GM23338 (cell line): ENCODE data around the gene MTCH2. TPM values are rescaled to one million over a fixed set of nuclear protein-coding genes. Genes with fewer than 3 reads are reported as not detected.

ENCODE experiments used
- ATAC-seq: fragments of 200-7000 bp; cut with Tn5 transposase; 3 replicates; pipeline ENCODE4 v1.9.1; 2020
- DNase-seq: peaks from one replicate; pipeline ENCODE4 v3.0.0-alpha.2; 2015; ENCODE audit warnings: low spot score
- H2AFZ ChIP-seq: fragments of 200-600 bp; sonication (generic); 2 replicates; pipeline ENCODE4 v1.8.0; 2016; ENCODE audit warnings: antibody characterized with exemption, mild to moderate bottlenecking, moderate library complexity
- H3F3A ChIP-seq: fragments of 200-600 bp; sonication (generic); replicated peaks from 2 replicates; pipeline ENCODE4 v1.8.0; 2017; ENCODE audit warnings: antibody characterized with exemption, mixed run types, low read depth
- H3K27ac ChIP-seq: fragments of 200-600 bp; sonication (generic); 2 replicates; pipeline ENCODE4 v1.6.1; 2016; ENCODE audit warnings: low read depth
- H3K27me3 ChIP-seq: fragments of 200-600 bp; sonication (generic); 2 replicates; pipeline ENCODE4 v1.8.0; 2016; ENCODE audit warnings: mild to moderate bottlenecking, mixed run types, moderate library complexity; ENCODE audit not compliant: insufficient read depth
- H3K36me3 ChIP-seq: fragments of 200-600 bp; sonication (generic); 2 replicates; pipeline ENCODE4 v1.8.0; 2016; ENCODE audit warnings: mild to moderate bottlenecking; ENCODE audit not compliant: insufficient read depth
- H3K4me1 ChIP-seq: fragments of 200-600 bp; sonication (generic); 2 replicates; pipeline ENCODE4 v1.8.0; 2016; ENCODE audit warnings: mild to moderate bottlenecking, moderate library complexity; ENCODE audit not compliant: insufficient read depth
- H3K4me2 ChIP-seq: fragments of 200-600 bp; sonication (generic); 2 replicates; pipeline ENCODE4 v1.7.1; 2017; ENCODE audit warnings: mixed run types
- H3K4me3 ChIP-seq: fragments of 200-600 bp; sonication (generic); 2 replicates; pipeline ENCODE4 v1.6.1; 2016; ENCODE audit warnings: mixed run types
- H3K79me2 ChIP-seq: fragments of 200-600 bp; sonication (generic); replicated peaks from 2 replicates; pipeline ENCODE4 v1.8.0; 2017; ENCODE audit warnings: mild to moderate bottlenecking; ENCODE audit not compliant: insufficient read depth
- H3K9me2 ChIP-seq: fragments of 200-600 bp; sonication (generic); 2 replicates; pipeline ENCODE4 v1.8.0; 2017; ENCODE audit not compliant: insufficient read depth
- H4K20me1 ChIP-seq: fragments of 200-600 bp; sonication (generic); replicated peaks from 2 replicates; pipeline ENCODE4 v1.8.0; 2017; ENCODE audit warnings: mild to moderate bottlenecking; ENCODE audit not compliant: insufficient read depth
- H3K27ac Mint-ChIP-seq: 2 replicates; pipeline ENCODE4 v1.8.0; 2020; ENCODE audit warnings: inconsistent platforms, mild to moderate bottlenecking, moderate library complexity, mixed read lengths
- H3K27me3 Mint-ChIP-seq: 3 replicates; pipeline ENCODE4 v1.8.0; 2022; ENCODE audit warnings: low read depth, mild to moderate bottlenecking, moderate library complexity, mixed read lengths, inconsistent platforms; ENCODE audit not compliant: insufficient read depth, poor library complexity
- H3K36me3 Mint-ChIP-seq: 3 replicates; pipeline ENCODE4 v1.8.0; 2021; ENCODE audit warnings: low read depth, mild to moderate bottlenecking, inconsistent platforms, moderate library complexity, mixed read lengths
- H3K4me1 Mint-ChIP-seq: 3 replicates; pipeline ENCODE4 v1.8.0; 2020; ENCODE audit warnings: mild to moderate bottlenecking, inconsistent platforms, mixed read lengths
- H3K4me3 Mint-ChIP-seq: 3 replicates; pipeline ENCODE4 v1.8.0; 2021; ENCODE audit warnings: moderate library complexity, mild to moderate bottlenecking, inconsistent platforms, mixed read lengths
- H3K9me3 Mint-ChIP-seq: 3 replicates; pipeline ENCODE4 v1.8.0; 2020; ENCODE audit warnings: moderate library complexity, mild to moderate bottlenecking, inconsistent platforms, mixed read lengths
- ETS1 ChIP-seq: IDR thresholded peaks from 2 replicates; pipeline ENCODE4 v1.6.1; 2016; ENCODE audit warnings: antibody characterized with exemption
- EZH2 ChIP-seq: fragments of 200-600 bp; sonication (generic); IDR thresholded peaks from one replicate; pipeline ENCODE4 v1.8.0; 2017; ENCODE audit warnings: antibody characterized with exemption, mild to moderate bottlenecking, low read depth; ENCODE audit not compliant: unreplicated experiment
- NANOG ChIP-seq: IDR thresholded peaks from 2 replicates; pipeline ENCODE4 v1.6.1; 2016; ENCODE audit warnings: antibody characterized with exemption, borderline replicate concordance
- POLR2AphosphoS5 ChIP-seq: IDR thresholded peaks from 2 replicates; pipeline ENCODE4 v1.6.1; 2016; ENCODE audit warnings: antibody characterized with exemption, low read depth
- STAT1 ChIP-seq: IDR thresholded peaks from one replicate; pipeline ENCODE4 v1.6.1; 2016; ENCODE audit warnings: antibody characterized with exemption; ENCODE audit not compliant: unreplicated experiment
- ZNF114 ChIP-seq: fragments of 250-450 bp; sonication (Bioruptor Pico); IDR thresholded peaks from 2 replicates; pipeline ENCODE4 v1.5.0; 2020; ENCODE audit warnings: mild to moderate bottlenecking, moderate library complexity
- ZNF462 ChIP-seq: fragments of 250-450 bp; sonication (Bioruptor Pico); IDR thresholded peaks from 2 replicates; pipeline ENCODE4 v1.5.0; 2020; ENCODE audit warnings: mild to moderate bottlenecking, moderate library complexity
- polyA plus RNA-seq: library from polyadenylated mRNA; unstranded; fragments of >200 nt; fragmentation: Nextera tagmentation; extraction: Ambion mirVana; gene quantifications from 2 replicates; pipeline ENCODE4 v1.2.1, GENCODE V29; 2016
- total RNA-seq: library from RNA; depleted of rRNA; stranded (reverse); fragments of >200 nt; shearing (Covaris generic); gene quantifications from 2 replicates; pipeline ENCODE4 v1.2.3, GENCODE V29; 2014

Gene MTCH2
- total and polyA plus RNA-seq, 2 experiments from 2014 or later: 90.9 to 155 TPM

GRCh38 chr11:47599902-47600301 lies 42.5 kb downstream of the MTCH2 start (continued):
- no peak for TF ChIP-seq ZNF462
- TF ChIP-seq NANOG: no peak
- no peak for TF ChIP-seq ETS1

- peaks cover 27% of the 10 kb centered on the region for H3K4me1 Mint-ChIP-seq
- ATAC-seq: no peak
- Histone ChIP-seq H3F3A (no peaks in the 10 kb centered on the region), H3K36me3 (no peaks in the 10 kb centered on the region), H2AFZ (no peak overlapping the region), H3K79me2 (no peaks in the 10 kb centered on the region), H3K4me3 (no peak overlapping the region), H3K4me1 (peaks cover 23% of the 10 kb centered on the region), H4K20me1 (0 out of 2 replicates have a peak, but pooled peaks cover 5% of the 10 kb centered on the region), H3K9me2 (0 out of 2 replicates have a peak, but pooled peaks cover 2% of the 10 kb centered on the region), H3K4me2 (no peak overlapping the region), H3K27ac (no peak overlapping the region), H3K27me3 (peaks cover 52% of the 10 kb centered on the region)
- peaks cover 40% of the 10 kb centered on the region for H3K27me3 Mint-ChIP-seq
- no peak for DNase-seq
- no peak overlapping the region for H3K4me3 Mint-ChIP-seq
- H3K36me3 Mint-ChIP-seq: no peaks in the 10 kb centered on the region
- no peak overlapping the region for H3K27ac Mint-ChIP-seq
- no peaks in the 10 kb centered on the region for H3K9me3 Mint-ChIP-seq
- TF ChIP-seq STAT1 (no peak), EZH2 (no peak), ZNF114 (no peak), POLR2AphosphoS5 (no peak), ZNF462 (no peak), NANOG (no peak)
Observed at GRCh38 chr11:47595967-47596366, 46.4 kb downstream of the MTCH2 start.
